Skeletal muscle cell (primary cell): ENCODE data around the gene SLC66A3.

Source experiments
- DNase-seq: peaks from one replicate; pipeline ENCODE4 v3.0.0-alpha.2; 2010; ENCODE audit warnings: low read depth
- H3K4me3 ChIP-seq: 2 replicates; pipeline ENCODE4 v1.5.1; 2011; ENCODE audit warnings: low read depth, mild to moderate bottlenecking, control low read depth, low read length, moderate library complexity

Gene SLC66A3

GRCh38 chr2:11155381-11156035 is at the start of gene SLC66A3:
Gene SLC66A3 (plus strand): TSS chr2:11155467. CDS start chr2:11155547, 80 bp downstream.
- peak within 1 kb of the TSS; percentile 74 for H3K4me3 ChIP-seq
- DNase-seq: peak; percentile 72

GRCh38 chr2:11109002-11109401 is 46.3 kb upstream of the SLC66A3 start:
- DNase-seq: no peak
- no peak overlapping the region for H3K4me3 ChIP-seq

- H3K4me3 ChIP-seq: no peak overlapping the region
- no peak for DNase-seq
These were observed 42.3 kb upstream of the SLC66A3 start for GRCh38 chr2:11112870-11113428.

GRCh38 chr2:11117776-11118175 is 37.5 kb upstream of the SLC66A3 start:
- no peak for DNase-seq
- no peak overlapping the region for H3K4me3 ChIP-seq

GRCh38 chr2:11118761-11119160 is 36.5 kb upstream of the SLC66A3 start:
- H3K4me3 ChIP-seq: no peak overlapping the region
- no peak for DNase-seq

- H3K4me3 ChIP-seq: no peak overlapping the region
- DNase-seq: no peak
These were observed 34.0 kb upstream of the SLC66A3 start for GRCh38 chr2:11121099-11121822.

- H3K4me3 ChIP-seq: no peak overlapping the region
These were observed 33.5 kb upstream of the SLC66A3 start for GRCh38 chr2:11121823-11122155.

GRCh38 chr2:11122380-11122779 is 32.9 kb upstream of the SLC66A3 start:
- DNase-seq: no peak
- H3K4me3 ChIP-seq: no peak overlapping the region

More at GRCh38 chr2:11121823-11122155, 33.5 kb upstream of the SLC66A3 start:
- no peak for DNase-seq

GRCh38 chr2:11123001-11123809 is 32.1 kb upstream of the SLC66A3 start:
- no peak for DNase-seq
- H3K4me3 ChIP-seq: no peak overlapping the region

GRCh38 chr2:11123856-11124759 is 31.2 kb upstream of the SLC66A3 start:
- no peak overlapping the region for H3K4me3 ChIP-seq
- DNase-seq: no peak

GRCh38 chr2:11124760-11125068 is 30.6 kb upstream of the SLC66A3 start:
- H3K4me3 ChIP-seq: no peak overlapping the region
- no peak for DNase-seq

- no peak for DNase-seq
- no peak overlapping the region for H3K4me3 ChIP-seq
These were observed 27.5 kb upstream of the SLC66A3 start for GRCh38 chr2:11127761-11128160.

- H3K4me3 ChIP-seq: no peak overlapping the region
- DNase-seq: no peak
These were observed 26.9 kb upstream of the SLC66A3 start for GRCh38 chr2:11128243-11128951.

GRCh38 chr2:11129598-11130449 is 25.4 kb upstream of the SLC66A3 start:
- H3K4me3 ChIP-seq: peak overlapping the region; percentile 42
- DNase-seq: no peak

- H3K4me3 ChIP-seq: no peak overlapping the region
- DNase-seq: no peak
These were observed 23.9 kb upstream of the SLC66A3 start for GRCh38 chr2:11131166-11131920.

GRCh38 chr2:11132036-11132671 is 23.1 kb upstream of the SLC66A3 start:
- no peak overlapping the region for H3K4me3 ChIP-seq
- no peak for DNase-seq
